A549 (cell line): ENCODE measurements around the gene DGKD. TPM values are rescaled to one million over a fixed set of nuclear protein-coding genes. Genes with fewer than 3 reads are reported as not detected.

Source experiments
- ATAC-seq, 2 experiments: fragments of 200-7000 bp in 1 of 2; fragments of >200 bp in 1 of 2; cut with Nextera tagmentation in 1 of 2; cut with Tn5 transposase in 1 of 2; 3 replicates each; pipeline versions ENCODE4 v1.8.0 to v1.9.1; 2018 to 2020; ENCODE audit warnings: mild to moderate bottlenecking in 1 of 2, moderate library complexity in 1 of 2
- CTCF ChIA-PET: fragments of 300-600 bp; sonication (Branson Sonifier 250); formaldehyde crosslinking; extraction: SDS; loops from one replicate; lab custom pipeline; 2021; ENCODE audit warnings: antibody characterized with exemption, inconsistent platforms; lab: Yijun Ruan, JAX
- POLR2A ChIA-PET: fragments of 350-600 bp; formaldehyde crosslinking; extraction: SDS; loops from one replicate; lab custom pipeline; 2021; ENCODE audit warnings: antibody characterized with exemption, inconsistent platforms; lab: Yijun Ruan, JAX
- DNase-seq, 2 experiments: peaks; one replicate each; pipeline versions ENCODE4 v3.0.0 to v3.0.0-alpha.2; 2011 to 2016; ENCODE audit warnings: low read depth in 1 of 2, low spot score in 1 of 2
- FAIRE-seq: peaks from 2 replicates; lab custom pipeline; 2011; peaks lifted over from hg19 to GRCh38; lab: Jason Lieb, UNC
- H3K27ac ChIP-seq, 2 experiments: fragments of >200 bp; sonication (Bioruptor Twin); formaldehyde crosslinking; 3 replicates each; pipeline ENCODE4 v1.5.1; 2016 to 2017
- H3K4me1 ChIP-seq: fragments of >200 bp; sonication (Bioruptor Twin); formaldehyde crosslinking; 3 replicates; pipeline ENCODE4 v1.6.1; 2016
- H3K4me2 ChIP-seq: fragments of >200 bp; sonication (Bioruptor Twin); formaldehyde crosslinking; 3 replicates; pipeline ENCODE4 v1.6.1; 2016
- H3K4me3 ChIP-seq: fragments of >200 bp; sonication (Bioruptor Twin); formaldehyde crosslinking; 3 replicates; pipeline ENCODE4 v1.5.1; 2016
- H3K9me3 ChIP-seq: fragments of >200 bp; sonication (Bioruptor Twin); formaldehyde crosslinking; 3 replicates; pipeline ENCODE4 v1.6.1; 2016
- BHLHE40 ChIP-seq: IDR thresholded peaks from 2 replicates; pipeline ENCODE4 v1.6.1; 2012; ENCODE audit warnings: low read depth, low read length, inconsistent platforms
- CBX8 ChIP-seq: fragments of 200-600 bp; sonication (generic); IDR thresholded peaks from 2 replicates; pipeline ENCODE4 v1.6.1; 2016
- CHD2 ChIP-seq: fragments of 150-350 bp; IDR thresholded peaks from 2 replicates; pipeline ENCODE4 v1.6.1; 2014; ENCODE audit warnings: low read length; ENCODE audit not compliant: partially characterized antibody
- CHD4 ChIP-seq: fragments of 200-600 bp; sonication (generic); IDR thresholded peaks from 2 replicates; pipeline ENCODE4 v1.6.1; 2016; ENCODE audit warnings: antibody characterized with exemption, mild to moderate bottlenecking, borderline replicate concordance
- EP300 ChIP-seq, 2 experiments: fragments of >200 bp; sonication (Bioruptor Twin); formaldehyde crosslinking; IDR thresholded peaks; 2 replicates in 1 of 2; 3 replicates in 1 of 2; pipeline ENCODE4 v1.6.1; 2016 to 2017
- ESRRA ChIP-seq: fragments of 150-350 bp; IDR thresholded peaks from 2 replicates; pipeline ENCODE4 v1.6.1; 2014; ENCODE audit warnings: mild to moderate bottlenecking, low read length, borderline replicate concordance
- FOSB ChIP-seq: fragments of 250-450 bp; sonication (Bioruptor Pico); IDR thresholded peaks from 2 replicates; pipeline ENCODE4 v1.5.0; 2020; ENCODE audit warnings: mild to moderate bottlenecking, moderate library complexity
- HOXA7 ChIP-seq: fragments of 250-450 bp; sonication (Bioruptor Pico); IDR thresholded peaks from 2 replicates; pipeline ENCODE4 v1.5.0; 2020; ENCODE audit warnings: mild to moderate bottlenecking, moderate library complexity
- HOXB13 ChIP-seq: fragments of 250-450 bp; sonication (Bioruptor Pico); IDR thresholded peaks from 2 replicates; pipeline ENCODE4 v1.5.0; 2020; ENCODE audit warnings: low read depth, mild to moderate bottlenecking, moderate library complexity
- KDM1A ChIP-seq: fragments of 200-600 bp; sonication (generic); IDR thresholded peaks from 2 replicates; pipeline ENCODE4 v1.6.1; 2016; ENCODE audit warnings: low read depth, mild to moderate bottlenecking
- MAZ ChIP-seq: fragments of 150-350 bp; IDR thresholded peaks from 2 replicates; pipeline ENCODE4 v1.6.1; 2014; ENCODE audit warnings: antibody characterized with exemption, low read depth, low read length, borderline replicate concordance
- NFE2L2 ChIP-seq: fragments of 150-350 bp; conservative IDR thresholded peaks from 2 replicates; pipeline ENCODE4 v1.6.1; 2014; ENCODE audit warnings: low read length
- NPAS2 ChIP-seq: fragments of 250-450 bp; sonication (Bioruptor Pico); IDR thresholded peaks from 2 replicates; pipeline ENCODE4 v1.8.0; 2022; ENCODE audit warnings: mild to moderate bottlenecking, moderate library complexity, borderline replicate concordance
- RAD21 ChIP-seq, 2 experiments: fragments of >200 bp in 1 of 2; sonication (Bioruptor Twin) in 1 of 2; formaldehyde crosslinking in 1 of 2; IDR thresholded peaks in 1 of 2; conservative IDR thresholded peaks in 1 of 2; 2 replicates in 1 of 2; 3 replicates in 1 of 2; pipeline ENCODE4 v1.6.1; 2012 to 2018; ENCODE audit warnings: inconsistent platforms in 1 of 2
- RARB ChIP-seq: fragments of 250-450 bp; sonication (Bioruptor Pico); IDR thresholded peaks from 2 replicates; pipeline ENCODE4 v1.8.0; 2021; ENCODE audit warnings: mild to moderate bottlenecking, moderate library complexity
- RNF2 ChIP-seq: fragments of 200-600 bp; sonication (generic); IDR thresholded peaks from 2 replicates; pipeline ENCODE4 v1.6.1; 2016; ENCODE audit warnings: low read depth, mild to moderate bottlenecking, antibody characterized with exemption, moderate library complexity, borderline replicate concordance
- SREBF2 ChIP-seq: fragments of 450-650 bp; IDR thresholded peaks from 2 replicates; pipeline ENCODE4 v1.6.1; 2014; ENCODE audit warnings: mild to moderate bottlenecking, moderate library complexity
- TFCP2L1 ChIP-seq: fragments of 250-450 bp; sonication (Bioruptor Pico); IDR thresholded peaks from 2 replicates; pipeline ENCODE4 v1.5.0; 2021; ENCODE audit warnings: mild to moderate bottlenecking
- ZC3H11A ChIP-seq: fragments of 450-650 bp; IDR thresholded peaks from 2 replicates; pipeline ENCODE4 v1.6.1; 2014; ENCODE audit warnings: antibody characterized with exemption, mild to moderate bottlenecking
- ZSCAN20 ChIP-seq: fragments of 250-450 bp; sonication (Bioruptor Pico); IDR thresholded peaks from 2 replicates; pipeline ENCODE4 v1.8.0; 2022; ENCODE audit warnings: mild to moderate bottlenecking, moderate library complexity
- WGBS: methylation state at CpG from one replicate; pipeline ENCODE4 v1.1.6; 2017; ENCODE audit errors: missing lambda C conversion rate; 5-methylcytosine and 5-hydroxymethylcytosine counted together
- polyA plus RNA-seq, 4 experiments: library from polyadenylated mRNA; depleted of rRNA in 3 of 4; stranded (reverse); fragments of >200 nt; fragmentation: RNase III in 1 of 4; extraction: RNeasy Plus Mini Kit Qiagen cat#74134 plus additional on column Dnase treatment in 1 of 4; gene quantifications; 2 replicates in 3 of 4; 3 replicates in 1 of 4; pipeline ENCODE4 v1.2.3, GENCODE V29; 2011 to 2017
- TF ChIP-seq, protein P1 (sequence below): IDR thresholded peaks from 2 replicates; pipeline ENCODE4 v1.6.1; 2012
- TF ChIP-seq, protein P2 (sequence below): fragments of >200 bp; sonication (Bioruptor Twin); formaldehyde crosslinking; IDR thresholded peaks from 3 replicates; pipeline ENCODE4 v1.5.1; 2016
- TF ChIP-seq, protein P3 (sequence below): fragments of 200-600 bp; sonication (generic); IDR thresholded peaks from 2 replicates; pipeline ENCODE4 v1.6.1; 2016; ENCODE audit warnings: antibody characterized with exemption, mild to moderate bottlenecking, moderate library complexity
- TF ChIP-seq, protein P4 (sequence below): fragments of 150-350 bp; IDR thresholded peaks from 2 replicates; pipeline ENCODE4 v1.6.1; 2014; ENCODE audit warnings: low read depth, mild to moderate bottlenecking, low read length
- TF ChIP-seq, protein P5 (sequence below): fragments of 450-650 bp; IDR thresholded peaks from 2 replicates; pipeline ENCODE4 v1.6.1; 2014; ENCODE audit warnings: antibody characterized with exemption

DGKD gene
- polyA plus RNA-seq, 2 of the 4 experiments (the other 2 are of a cell fraction), result 68.8 to 99.6 TPM

DNA sequence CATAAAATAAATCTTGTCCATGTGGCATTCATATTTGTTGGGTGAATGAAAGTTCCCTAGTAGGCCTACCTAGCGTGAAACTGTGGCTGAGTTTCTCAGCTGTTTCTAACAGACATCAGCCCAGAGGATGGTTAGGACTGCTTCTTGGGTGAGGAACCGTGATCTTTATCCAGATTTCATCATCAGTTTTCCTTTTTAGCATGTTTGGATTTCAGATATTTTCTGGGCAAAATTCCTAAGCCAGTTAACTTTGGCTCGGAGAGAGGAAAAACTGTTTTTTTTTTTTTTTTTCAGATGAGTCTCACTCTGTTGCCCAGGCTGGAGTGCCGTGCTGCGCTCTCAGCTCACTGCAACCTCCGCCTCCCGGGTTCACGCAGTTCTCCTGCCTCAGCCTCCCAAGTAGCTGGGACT, 53.5 kb downstream of the DGKD start:
- Histone ChIP-seq H3K9me3 (peaks cover 25% of the 10 kb centered on the region), H3K4me3 (no peak overlapping the region)
- DNase-seq (no peak), ATAC-seq (no peak)
- no peak for TF ChIP-seq CHD2
- TF ChIP-seq, protein P1, sequence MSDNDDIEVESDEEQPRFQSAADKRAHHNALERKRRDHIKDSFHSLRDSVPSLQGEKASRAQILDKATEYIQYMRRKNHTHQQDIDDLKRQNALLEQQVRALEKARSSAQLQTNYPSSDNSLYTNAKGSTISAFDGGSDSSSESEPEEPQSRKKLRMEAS, result no peak
- TF ChIP-seq BHLHE40, result no peak
- TF ChIP-seq, protein P2, sequence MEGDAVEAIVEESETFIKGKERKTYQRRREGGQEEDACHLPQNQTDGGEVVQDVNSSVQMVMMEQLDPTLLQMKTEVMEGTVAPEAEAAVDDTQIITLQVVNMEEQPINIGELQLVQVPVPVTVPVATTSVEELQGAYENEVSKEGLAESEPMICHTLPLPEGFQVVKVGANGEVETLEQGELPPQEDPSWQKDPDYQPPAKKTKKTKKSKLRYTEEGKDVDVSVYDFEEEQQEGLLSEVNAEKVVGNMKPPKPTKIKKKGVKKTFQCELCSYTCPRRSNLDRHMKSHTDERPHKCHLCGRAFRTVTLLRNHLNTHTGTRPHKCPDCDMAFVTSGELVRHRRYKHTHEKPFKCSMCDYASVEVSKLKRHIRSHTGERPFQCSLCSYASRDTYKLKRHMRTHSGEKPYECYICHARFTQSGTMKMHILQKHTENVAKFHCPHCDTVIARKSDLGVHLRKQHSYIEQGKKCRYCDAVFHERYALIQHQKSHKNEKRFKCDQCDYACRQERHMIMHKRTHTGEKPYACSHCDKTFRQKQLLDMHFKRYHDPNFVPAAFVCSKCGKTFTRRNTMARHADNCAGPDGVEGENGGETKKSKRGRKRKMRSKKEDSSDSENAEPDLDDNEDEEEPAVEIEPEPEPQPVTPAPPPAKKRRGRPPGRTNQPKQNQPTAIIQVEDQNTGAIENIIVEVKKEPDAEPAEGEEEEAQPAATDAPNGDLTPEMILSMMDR, result no peak
- no peak for TF ChIP-seq SREBF2
- TF ChIP-seq FOSB (CRISPR knock-in tag), result no peak
- TF ChIP-seq CHD4, result no peak
- TF ChIP-seq, protein P3, sequence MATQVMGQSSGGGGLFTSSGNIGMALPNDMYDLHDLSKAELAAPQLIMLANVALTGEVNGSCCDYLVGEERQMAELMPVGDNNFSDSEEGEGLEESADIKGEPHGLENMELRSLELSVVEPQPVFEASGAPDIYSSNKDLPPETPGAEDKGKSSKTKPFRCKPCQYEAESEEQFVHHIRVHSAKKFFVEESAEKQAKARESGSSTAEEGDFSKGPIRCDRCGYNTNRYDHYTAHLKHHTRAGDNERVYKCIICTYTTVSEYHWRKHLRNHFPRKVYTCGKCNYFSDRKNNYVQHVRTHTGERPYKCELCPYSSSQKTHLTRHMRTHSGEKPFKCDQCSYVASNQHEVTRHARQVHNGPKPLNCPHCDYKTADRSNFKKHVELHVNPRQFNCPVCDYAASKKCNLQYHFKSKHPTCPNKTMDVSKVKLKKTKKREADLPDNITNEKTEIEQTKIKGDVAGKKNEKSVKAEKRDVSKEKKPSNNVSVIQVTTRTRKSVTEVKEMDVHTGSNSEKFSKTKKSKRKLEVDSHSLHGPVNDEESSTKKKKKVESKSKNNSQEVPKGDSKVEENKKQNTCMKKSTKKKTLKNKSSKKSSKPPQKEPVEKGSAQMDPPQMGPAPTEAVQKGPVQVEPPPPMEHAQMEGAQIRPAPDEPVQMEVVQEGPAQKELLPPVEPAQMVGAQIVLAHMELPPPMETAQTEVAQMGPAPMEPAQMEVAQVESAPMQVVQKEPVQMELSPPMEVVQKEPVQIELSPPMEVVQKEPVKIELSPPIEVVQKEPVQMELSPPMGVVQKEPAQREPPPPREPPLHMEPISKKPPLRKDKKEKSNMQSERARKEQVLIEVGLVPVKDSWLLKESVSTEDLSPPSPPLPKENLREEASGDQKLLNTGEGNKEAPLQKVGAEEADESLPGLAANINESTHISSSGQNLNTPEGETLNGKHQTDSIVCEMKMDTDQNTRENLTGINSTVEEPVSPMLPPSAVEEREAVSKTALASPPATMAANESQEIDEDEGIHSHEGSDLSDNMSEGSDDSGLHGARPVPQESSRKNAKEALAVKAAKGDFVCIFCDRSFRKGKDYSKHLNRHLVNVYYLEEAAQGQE, result no peak
- TF ChIP-seq KDM1A, result no peak
- TF ChIP-seq NFE2L2, result no peak
- TF ChIP-seq RARB, result no peak
- TF ChIP-seq EP300 (IDR thresholded peaks at IDR 0.05), result no peak
- TF ChIP-seq TFCP2L1, result no peak
- TF ChIP-seq, protein P4, sequence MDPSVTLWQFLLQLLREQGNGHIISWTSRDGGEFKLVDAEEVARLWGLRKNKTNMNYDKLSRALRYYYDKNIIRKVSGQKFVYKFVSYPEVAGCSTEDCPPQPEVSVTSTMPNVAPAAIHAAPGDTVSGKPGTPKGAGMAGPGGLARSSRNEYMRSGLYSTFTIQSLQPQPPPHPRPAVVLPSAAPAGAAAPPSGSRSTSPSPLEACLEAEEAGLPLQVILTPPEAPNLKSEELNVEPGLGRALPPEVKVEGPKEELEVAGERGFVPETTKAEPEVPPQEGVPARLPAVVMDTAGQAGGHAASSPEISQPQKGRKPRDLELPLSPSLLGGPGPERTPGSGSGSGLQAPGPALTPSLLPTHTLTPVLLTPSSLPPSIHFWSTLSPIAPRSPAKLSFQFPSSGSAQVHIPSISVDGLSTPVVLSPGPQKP, result no peak
- no peak for TF ChIP-seq ZC3H11A
- TF ChIP-seq, protein P5, sequence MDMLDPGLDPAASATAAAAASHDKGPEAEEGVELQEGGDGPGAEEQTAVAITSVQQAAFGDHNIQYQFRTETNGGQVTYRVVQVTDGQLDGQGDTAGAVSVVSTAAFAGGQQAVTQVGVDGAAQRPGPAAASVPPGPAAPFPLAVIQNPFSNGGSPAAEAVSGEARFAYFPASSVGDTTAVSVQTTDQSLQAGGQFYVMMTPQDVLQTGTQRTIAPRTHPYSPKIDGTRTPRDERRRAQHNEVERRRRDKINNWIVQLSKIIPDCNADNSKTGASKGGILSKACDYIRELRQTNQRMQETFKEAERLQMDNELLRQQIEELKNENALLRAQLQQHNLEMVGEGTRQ, result no peak
- TF ChIP-seq, all 56 proteins: peak for 0
- ChIA-PET POLR2A (no interaction called here), CTCF (interaction anchor here (0.8 to 13.7 kb wide), 4 partner anchors 13 to 425 kb away, joined by 3 to 166 read pairs (median 6); no protein-coding TSS in a partner anchor)
- WGBS, result 85% methylated on average over 8 of the region's 8 CpGs
- no peak for FAIRE-seq
- H3K4me1 ChIP-seq, result peaks cover 56% of the 10 kb centered on the region
- peak overlapping the region; percentile 71 to 85 for H3K27ac ChIP-seq
- 0 out of 3 replicates have a peak overlapping the region, but pooled peaks have one; percentile 18 for H3K4me2 ChIP-seq

DNA sequence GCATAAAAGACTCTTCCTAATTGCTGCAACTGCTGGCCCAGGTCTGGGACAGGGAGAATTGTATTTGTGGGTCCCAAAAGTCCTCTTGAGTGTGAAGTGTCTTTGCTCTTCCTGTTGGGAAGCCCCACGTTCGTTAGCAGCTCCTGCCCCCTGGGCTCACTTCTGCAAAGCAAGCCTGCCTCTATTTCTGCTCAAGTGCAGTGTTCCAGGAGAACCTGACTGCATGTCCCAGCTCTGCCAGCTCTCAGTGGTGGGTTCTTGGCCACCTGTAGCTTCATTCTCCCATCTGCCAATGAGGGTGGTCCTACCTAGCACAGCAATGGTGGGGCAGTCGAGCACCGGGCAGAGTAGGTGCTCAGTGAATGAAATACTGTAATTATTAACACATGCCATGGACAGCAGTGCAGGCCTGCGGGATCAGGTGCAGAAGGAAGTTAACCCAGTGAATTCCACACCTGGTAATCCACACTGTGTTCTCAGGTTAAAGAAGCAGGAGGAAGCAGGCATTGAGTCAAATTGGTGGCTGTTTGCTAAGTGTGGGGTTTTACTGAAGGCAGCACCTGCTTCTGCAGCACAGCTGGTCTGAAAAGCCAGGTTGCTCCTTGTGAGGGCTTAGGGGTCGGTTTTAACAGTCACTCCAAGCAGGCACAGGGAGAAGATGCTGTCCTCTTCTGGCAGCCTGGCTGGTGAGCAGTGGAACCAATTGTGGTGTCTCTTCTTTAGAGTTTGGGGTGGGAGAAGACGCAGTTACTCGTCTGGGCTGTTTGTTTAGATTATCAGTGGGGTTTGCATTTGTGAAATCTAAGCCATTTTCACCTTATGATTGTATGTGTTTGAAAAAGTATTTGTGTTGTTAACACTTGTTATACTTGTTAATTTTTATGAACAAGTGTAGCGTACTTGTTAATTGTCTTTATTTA, 54.3 kb downstream of the DGKD start:
- H3K9me3 ChIP-seq, result peaks cover 25% of the 10 kb centered on the region
- H3K4me1 ChIP-seq, result peaks cover 56% of the 10 kb centered on the region
- ATAC-seq (peak; percentile 7 to 8; a peak in 3 of 6 replicates), FAIRE-seq (no peak), DNase-seq (no peak)
- H3K4me3 ChIP-seq, result no peak overlapping the region
- TF ChIP-seq TFCP2L1 (no peak), CBX8 (no peak), NPAS2 (no peak), ZSCAN20 (CRISPR knock-in tag) (no peak), HOXA7 (CRISPR knock-in tag) (no peak), HOXB13 (CRISPR knock-in tag) (no peak), RAD21 (conservative IDR thresholded peaks at IDR 0.05 in 1 of 2, IDR thresholded peaks at IDR 0.05 in 1 of 2) (no peak), MAZ (no peak), RNF2 (no peak), ESRRA (no peak)
- TF ChIP-seq, protein P4, result no peak
- H3K27ac ChIP-seq, result peak overlapping the region; percentile 71 to 85
- peak overlapping the region; percentile 18 for H3K4me2 ChIP-seq
- ChIA-PET POLR2A (no interaction called here), CTCF (interaction anchor here (0.8 to 13.7 kb wide), 3 partner anchors 32 to 424 kb away, joined by 3 to 166 read pairs (median 10); no protein-coding TSS in a partner anchor)
- 65% methylated on average over 9 of the region's 9 CpGs for WGBS
